IPS DF 4.7 (cell line): ENCODE results near the gene OAS2.

Source experiments
- DNase-seq: peaks from one replicate; pipeline ENCODE4 v3.0.0-alpha.2; 2013; ENCODE audit warnings: low spot score; ENCODE audit errors: extremely low read depth

The OAS2 gene

GRCh38 chr12:113057565-113058485 is 79.5 kb downstream of the OAS2 start:
- DNase-seq: no peak

- no peak for DNase-seq
Measured at GRCh38 chr12:113058553-113058952, 80.2 kb downstream of the OAS2 start.

GRCh38 chr12:113059071-113059595 is 80.8 kb downstream of the OAS2 start:
- no peak for DNase-seq

- no peak for DNase-seq
Measured at GRCh38 chr12:113060336-113060960, 82.1 kb downstream of the OAS2 start.

- DNase-seq: no peak
Measured at GRCh38 chr12:113061061-113061694, 82.9 kb downstream of the OAS2 start.
